HG03354 (cell line): ENCODE measurements around the gene SP4.

Experiments
- ATAC-seq: cut with Tn5 transposase; IDR thresholded peaks from one replicate; pipeline ENCODE4 v1.9.1; 2021; ENCODE audit warnings: mild to moderate bottlenecking; ENCODE audit not compliant: unreplicated experiment, poor library complexity, severe bottlenecking

SP4 gene

DNA sequence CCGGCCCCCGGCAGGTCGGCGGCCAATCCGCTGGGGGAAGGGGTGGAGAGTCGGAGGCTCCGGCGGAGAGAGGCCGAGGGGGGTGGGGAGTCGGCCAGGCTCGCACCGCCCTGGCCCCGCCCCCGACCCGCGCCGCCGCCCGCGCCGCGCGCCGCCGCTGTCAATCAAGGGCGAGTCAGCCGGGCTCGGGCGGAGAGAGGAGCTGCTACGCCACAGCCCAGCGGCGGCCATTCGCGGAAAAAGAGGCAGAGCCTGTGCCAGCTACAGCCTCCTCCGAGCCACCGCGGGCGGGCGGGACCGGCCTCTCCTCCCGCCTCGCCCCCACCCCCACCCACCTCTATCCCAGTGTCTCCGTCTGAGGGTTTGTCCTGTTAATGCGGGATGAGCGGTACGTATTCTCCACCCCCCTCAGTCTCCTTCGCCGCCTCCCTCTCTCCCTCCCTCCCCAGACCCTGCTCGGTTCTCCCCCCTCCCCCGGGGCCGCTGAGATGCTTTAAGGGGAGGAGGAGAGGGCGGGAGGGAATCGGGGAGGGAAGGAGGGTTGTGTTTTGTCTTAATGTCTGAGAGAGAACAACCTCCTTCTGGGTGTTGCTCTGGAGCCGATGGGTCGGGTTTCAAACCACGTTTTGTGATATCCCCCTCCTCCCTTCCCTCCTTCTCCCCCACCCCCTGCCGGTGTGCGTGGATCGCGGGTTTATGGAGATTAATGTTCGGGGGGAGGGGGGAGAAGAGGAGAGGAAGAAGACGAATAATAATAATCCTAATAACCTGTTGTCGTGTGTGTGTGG is at the start of gene SP4:
Gene SP4 (plus strand): TSS at position 213 of the 788 bp plus-strand sequence. CDS start 169 bp downstream, at position 382.
- ATAC-seq = peak; percentile 73

DNA sequence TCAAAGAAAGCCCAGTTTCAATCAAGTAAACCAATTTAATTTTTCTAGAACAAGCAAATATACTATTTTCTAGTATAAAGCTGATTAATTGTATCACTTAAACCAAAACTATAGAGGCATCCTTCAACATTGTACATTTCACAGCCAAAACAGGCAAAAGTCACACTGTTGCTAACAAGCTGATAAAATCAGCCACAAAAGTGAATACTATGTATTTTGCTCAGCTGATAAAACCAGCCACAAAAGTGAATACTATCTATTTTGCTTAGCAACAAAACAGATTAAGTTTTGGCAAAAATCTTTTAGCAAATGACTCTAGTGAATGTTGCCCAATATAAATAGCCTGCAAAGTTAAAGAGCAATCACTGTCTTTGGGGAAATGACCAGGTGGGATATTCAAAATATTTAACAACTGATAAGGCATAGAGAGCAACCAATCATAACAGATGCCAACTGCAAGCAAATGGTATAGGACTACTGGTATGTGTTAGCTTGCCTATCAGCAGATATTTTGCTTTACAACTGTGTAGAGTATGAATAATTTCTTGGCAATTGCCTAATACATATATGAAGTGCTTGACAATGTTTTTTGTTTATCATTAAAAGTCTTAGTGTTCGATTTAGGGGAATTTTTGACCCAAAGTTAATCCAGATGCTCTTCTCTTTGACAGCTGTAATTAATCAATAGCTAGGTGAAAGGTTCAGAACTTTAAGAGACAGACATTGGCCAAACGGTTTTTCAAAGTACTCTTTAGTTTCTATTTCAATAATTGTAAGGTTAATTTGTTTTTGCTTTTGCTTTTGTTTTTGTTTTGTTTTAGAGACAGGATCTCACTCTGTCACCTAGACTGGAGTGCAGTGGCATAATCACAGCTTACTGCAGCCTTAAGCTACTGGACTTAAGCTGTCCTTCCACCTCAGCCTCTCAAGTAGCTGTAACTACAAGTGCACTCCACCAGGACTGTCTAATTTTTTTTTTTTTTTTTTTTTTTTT is 44.4 kb upstream of the SP4 start:
- peak; percentile 89 for ATAC-seq

DNA sequence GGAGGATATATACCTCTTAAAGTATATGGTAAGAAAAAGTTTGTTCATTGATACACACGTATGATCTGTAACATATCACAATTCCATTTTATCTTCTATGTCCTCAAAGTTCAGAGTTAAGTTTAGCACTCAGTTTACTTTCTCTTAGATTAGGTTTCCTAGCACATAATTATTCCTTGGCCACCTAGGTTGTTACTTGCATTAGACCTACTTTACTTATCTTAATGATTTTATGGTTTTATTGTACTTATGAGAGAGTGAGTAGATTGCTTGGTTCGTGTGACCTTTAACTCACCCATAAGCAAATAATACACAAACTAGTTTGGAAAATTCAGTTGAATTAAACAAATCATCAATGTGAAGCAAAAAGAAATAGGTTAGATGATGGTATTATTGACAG is 33.9 kb upstream of the SP4 start:
- no peak for ATAC-seq

DNA sequence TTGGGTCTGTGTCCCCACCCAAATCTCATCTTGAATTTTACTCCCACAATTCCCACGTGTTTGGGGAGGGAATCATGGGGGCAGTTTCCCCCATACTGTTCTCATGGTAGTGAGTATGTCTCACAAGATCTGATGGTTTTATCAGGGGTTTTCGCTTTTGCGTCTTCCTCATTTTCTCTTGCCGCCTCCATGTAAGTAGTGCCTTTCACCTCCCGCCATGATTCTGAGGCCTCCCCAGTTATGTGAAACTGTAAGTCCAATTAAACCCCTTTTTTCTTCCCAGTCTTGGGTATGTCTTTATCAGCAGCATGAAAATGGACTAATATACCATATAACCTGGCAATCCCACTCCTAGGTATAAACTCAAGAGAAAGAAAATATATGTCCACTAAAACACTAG is 25.9 kb upstream of the SP4 start:
- no peak for ATAC-seq

DNA sequence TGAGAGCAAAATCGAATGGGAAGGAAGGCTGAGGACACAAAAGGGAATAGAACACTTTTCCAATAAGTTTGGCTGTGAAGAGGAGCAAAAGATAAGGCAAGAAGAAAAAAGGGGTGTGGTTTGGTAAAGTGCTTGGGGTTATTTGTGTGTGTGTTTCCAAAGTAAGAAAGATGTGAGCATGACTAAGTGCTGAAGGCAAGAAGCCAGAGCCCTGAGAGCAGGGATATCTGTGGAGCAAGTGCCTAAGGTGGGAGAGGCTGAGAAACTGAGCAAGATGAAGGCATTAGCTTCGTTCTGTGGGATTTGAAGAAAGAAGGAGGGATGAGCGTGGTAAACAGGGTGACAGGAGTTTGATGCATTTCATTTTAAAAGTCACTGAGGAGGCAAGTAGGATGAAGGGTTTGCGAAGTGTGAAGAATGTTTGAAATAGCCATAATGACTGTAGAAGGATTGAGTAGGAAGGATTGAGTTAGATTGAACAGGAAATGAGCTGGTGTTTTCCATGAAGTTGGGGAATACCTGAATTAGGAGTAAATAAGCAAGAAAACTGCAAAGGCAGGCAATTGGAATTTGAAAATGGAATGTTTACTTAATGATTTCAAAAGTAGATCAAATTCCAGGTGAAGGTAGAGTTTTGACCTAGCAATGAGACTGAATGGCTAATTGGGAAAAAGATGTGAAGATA is 19.9 kb upstream of the SP4 start:
- no peak for ATAC-seq

DNA sequence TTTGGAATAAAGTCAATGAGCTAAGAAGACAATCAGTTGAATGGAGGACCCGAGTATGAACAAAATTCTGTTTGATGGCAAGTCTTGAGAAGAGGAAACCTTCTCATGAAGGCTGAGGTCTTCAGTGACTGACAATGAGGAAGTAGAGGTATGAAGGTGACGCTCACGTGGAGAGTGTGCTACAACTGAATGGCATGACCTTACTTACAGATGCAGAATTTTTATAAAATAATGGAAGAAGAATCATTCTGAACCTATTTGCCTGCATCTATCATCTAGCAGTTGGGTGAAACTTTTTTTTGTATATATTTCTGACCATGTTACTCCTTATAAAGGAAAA is 19.4 kb upstream of the SP4 start:
- no peak for ATAC-seq

DNA sequence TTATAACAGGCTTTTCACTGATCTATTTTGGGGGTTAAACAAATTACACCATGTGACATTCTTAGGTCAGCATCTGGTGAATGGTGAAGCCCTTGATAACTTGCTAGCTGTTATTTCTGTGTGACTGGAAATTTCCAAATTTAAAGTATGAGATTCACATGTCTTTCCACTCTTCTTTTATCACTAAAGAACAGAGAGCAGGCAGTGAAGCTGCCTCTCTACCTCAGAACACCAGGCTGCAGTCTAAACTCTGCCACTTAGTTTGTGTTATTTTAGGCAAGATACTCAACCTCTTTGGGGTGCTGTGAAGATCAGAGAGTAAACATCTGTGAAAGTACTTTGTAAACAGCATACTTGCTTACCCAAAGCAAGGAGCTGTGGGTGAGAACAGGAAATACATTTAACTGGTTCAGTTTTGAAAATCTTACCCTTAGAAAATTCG is 15.5 kb upstream of the SP4 start:
- no peak for ATAC-seq

DNA sequence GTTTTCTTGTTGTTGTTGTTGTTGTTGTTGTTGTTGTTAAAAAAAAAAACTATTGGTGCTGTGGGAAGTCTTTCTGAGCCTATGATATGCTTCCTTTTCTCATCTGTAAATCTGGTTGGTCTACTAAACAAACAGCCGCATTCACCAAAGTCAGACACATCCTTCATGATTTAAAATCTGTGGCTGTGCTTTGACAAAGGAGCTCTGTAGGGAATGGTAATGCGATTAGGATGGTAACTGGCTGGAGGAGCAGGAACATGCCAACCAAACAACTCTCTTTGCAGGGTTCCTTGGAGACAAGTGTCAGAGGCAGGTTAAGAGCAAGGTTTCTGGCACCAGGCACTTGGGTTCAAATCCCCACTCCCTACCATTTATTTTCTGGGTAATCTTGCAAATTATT is 14.9 kb upstream of the SP4 start:
- no peak for ATAC-seq

DNA sequence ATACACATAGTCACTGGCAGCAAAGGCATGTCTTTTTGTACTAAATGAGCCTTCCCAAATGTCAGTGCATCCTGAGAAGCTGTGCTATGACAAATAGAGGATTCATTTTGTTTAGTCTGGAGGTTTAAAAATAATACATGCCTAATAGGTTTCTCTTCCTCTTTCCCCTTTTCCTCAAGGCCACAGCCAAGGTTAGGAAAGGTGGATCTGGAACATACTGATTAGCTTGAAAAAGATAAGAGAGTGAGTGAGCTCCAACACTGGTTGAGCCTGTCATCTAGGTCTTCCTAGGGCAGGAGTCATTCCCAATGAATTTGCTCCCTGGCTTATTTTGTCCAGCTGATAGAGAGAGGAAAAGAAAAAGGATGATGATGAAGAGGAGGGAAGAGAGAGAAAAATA is 14.4 kb upstream of the SP4 start:
- no peak for ATAC-seq

DNA sequence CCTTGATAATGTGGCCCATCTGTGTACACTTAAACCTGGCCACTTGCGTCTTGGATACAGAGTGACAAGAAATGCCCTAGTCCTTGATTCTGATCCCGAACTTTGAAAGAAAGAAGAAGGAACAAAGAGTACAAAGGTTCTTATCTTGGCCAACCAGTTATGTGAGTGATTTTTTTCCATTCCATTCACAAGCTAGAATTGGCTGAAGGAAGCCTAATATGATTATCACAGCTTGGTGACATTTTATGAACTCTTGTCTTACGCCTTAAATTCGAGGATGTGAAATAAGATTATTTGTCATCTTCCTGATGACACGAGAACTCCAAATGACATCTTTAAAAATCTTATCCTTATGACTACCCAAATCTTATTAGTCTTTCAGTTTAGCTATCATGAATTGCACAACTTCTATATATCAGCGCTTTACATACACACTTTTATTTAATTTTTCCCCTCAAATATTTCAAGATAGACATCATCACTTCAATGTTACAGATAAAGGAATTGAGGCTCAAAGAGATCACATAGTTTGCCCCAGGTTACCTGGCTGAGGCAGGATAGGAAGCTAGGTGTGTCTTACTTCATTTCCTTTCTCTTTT is 13.0 kb upstream of the SP4 start:
- no peak for ATAC-seq

DNA sequence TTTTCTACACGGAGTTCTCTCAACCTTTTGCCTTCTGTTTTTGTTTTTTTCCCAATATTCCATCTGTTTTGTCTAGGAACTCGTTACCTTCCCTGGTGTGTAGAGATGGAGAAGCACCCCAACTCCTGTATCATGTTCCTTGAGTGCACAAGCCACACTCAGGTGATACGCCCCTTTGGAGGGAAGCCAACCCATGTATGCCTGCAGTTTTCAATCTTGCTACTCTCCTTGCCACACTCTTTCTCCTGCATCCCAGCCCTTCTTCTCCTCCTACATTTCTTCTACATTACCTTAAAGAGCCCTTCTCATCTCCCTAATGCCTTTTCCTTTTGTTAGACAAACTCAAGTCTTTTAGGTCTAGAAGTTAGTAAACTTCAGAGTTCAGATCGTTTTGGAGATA is 10.2 kb upstream of the SP4 start:
- ATAC-seq = no peak

DNA sequence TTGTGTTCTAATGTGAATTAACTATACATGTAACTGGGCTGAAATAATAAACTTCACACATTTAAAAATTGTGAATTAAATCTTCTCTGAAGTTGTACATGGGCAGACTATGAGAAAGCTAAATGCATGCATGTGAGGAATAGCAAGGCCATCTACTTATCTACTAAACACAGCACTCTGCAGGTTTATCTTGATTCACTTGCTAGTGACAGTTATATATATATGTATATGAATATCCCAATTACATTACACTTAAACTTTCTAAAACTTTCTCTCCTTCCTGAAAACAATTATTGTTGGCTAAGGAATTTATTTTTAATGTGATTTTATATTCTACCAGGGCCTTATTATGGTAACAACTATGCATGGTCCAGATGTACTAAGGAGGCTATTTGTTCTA is 5.1 kb upstream of the SP4 start:
- no peak for ATAC-seq

DNA sequence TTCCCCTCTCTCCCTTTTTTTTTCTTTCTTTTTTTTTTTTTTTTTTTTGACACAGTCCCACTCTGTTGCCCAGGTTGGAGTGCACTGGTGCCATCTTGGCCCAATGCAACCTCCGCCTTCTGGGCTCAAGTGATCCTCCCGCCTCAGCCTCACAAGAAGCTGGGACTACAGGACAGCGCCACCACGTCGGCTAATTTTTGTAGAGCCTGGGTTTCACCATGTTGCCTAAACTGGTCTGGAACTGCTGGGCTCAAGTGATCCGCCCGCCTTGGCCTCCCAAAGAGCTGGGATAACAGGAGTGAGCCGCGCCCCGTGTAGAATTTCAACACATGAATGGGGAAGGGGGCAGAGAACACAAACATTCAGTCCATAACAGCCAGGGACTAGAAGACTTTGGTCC is 2.6 kb upstream of the SP4 start:
- ATAC-seq = no peak

DNA sequence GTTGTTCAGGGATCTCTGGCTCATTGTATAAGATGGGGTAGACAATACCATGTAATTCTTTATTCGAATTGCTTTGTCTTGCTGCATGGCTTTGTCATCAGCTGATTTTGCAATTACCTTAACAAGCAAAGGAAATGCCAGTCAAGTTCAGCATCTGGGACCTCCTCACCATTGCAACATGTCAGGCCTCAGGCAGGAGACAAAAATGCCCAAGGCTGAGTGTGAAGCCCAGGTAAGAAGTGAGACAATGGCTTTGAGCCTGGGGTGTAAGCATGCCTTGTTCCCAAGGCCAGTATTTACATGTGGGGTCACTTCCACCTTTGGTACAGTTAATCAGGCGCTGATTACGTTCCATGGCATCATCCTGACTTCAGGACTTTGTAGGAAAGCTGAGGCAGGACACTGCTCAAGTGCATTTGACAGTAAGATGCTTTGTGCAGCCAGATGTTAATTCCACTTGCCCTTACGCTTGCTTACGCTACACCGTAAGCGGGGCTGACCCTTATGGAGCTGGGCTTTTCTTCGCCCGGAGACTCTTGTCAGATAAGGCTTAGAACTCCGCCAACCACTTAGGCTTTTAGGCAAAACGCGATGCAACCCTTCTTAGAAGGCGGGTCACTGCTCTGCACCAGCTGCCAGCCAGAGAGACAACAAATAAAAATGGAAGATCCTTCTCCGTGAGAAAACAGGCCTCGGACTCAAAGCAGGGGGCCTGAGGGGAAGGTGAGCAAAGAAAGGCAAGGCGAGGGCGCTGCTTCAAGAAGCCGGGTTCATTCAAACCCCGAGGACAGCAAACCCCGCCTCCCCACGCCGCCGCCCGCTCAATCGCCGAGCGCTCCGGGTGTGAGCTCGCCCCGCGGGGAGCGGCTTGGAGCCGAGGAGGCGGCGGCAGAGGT is 1.3 kb upstream of the SP4 start:
- ATAC-seq = no peak

DNA sequence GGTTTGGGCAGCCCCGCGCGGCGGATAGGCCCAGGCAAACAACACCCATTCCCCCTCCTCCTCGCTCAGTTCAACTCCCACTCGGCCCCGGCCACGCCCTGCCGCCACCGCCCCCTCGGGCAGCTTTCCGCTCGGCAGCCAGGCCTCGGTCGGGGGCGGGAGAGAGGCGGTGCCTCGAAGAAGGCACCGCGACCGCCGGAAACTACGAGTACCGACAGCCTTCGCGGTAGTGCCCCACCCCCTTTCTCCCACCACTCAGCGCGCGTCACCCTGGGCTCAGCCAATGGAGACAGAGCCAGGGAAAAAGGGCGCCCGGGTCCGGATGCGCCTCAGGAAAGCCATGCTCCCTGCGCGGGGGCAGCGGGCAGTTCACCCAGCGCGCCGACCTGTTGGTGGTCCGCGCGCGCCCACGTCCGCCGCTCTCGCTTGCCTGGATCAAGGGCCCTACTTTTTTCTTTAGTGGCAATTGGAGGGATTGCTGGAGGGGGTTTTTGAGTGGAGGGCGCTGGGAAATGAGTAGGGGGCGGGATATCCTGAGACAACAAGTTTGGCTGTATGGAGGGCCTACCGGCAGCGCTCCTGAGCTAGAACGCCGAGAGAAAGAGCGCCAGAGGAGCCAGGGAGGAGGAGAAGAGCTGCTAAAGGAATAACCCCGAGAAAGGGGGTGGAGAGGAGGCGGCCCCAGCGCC is 557 bp upstream of the SP4 start:
- ATAC-seq = peak; percentile 80

DNA sequence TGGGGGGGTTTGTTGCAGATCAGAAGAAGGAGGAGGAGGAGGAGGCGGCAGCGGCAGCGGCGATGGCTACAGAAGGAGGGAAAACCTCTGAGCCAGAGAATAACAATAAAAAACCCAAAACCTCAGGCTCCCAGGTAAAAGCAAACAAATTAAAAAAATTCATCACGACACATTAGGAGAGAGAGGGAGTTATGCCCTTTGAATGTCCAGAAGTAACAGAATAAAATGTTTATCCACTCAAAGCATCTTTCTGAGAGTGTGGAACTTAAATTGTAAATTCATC is 717 bp downstream of the SP4 start:
- no peak for ATAC-seq

DNA sequence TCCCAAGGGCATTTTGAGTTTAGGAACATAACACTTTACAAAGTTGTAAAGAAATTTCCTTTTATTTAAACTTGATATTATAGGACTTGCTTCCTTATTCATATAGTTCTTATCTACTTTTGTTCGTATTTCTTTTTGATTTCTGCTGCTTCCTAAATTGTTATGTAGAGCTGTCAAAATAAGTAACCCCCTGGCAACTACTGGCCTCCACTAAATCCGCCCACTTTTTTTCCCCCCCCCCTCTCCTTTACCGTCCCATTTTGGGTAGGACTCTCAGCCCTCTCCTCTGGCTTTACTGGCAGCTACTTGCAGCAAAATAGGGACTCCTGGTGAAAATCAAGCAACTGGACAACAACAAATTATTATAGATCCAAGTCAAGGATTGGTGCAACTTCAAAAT is 1.1 kb downstream of the SP4 start:
- ATAC-seq = no peak

DNA sequence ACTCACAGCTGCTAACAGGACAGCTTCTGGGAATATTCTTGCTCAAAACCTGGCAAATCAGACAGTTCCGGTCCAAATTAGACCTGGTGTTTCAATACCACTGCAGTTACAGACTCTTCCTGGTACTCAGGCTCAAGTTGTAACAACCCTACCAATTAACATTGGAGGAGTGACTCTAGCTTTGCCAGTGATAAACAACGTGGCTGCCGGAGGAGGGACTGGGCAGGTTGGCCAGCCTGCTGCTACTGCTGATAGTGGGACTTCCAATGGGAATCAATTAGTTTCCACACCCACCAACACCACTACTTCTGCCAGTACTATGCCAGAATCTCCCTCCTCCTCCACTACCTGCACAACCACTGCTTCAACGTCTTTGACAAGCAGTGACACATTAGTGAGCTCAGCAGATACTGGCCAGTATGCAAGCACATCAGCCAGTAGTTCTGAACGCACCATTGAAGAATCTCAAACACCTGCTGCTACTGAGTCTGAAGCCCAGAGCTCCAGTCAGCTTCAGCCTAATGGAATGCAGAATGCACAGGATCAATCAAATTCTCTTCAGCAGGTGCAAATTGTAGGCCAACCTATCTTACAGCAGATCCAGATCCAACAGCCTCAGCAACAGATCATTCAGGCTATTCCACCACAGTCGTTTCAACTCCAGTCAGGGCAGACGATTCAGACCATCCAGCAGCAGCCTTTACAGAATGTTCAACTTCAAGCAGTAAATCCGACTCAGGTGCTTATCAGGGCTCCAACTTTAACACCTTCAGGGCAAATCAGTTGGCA is 2.1 kb downstream of the SP4 start:
- no peak for ATAC-seq
